Spinal cord (tissue), 10 donors: ENCODE results near the gene REXO1. TPM values are rescaled to one million over a fixed set of nuclear protein-coding genes. Genes with fewer than 3 reads are reported as not detected.

ENCODE experiments used
- DNase-seq, 6 donors: peaks; one replicate each; pipeline versions ENCODE4 v3.0.0 to v3.0.0-alpha.2; 2013 to 2015; ENCODE audit warnings: low spot score in 6 of 6, low read depth in 4 of 6
- H3K27ac ChIP-seq: one replicate; pipeline ENCODE4 v1.5.1; 2013; ENCODE audit warnings: low read depth, low read length, control low read depth
- H3K27me3 ChIP-seq: one replicate; pipeline ENCODE4 v1.6.1; 2013; ENCODE audit warnings: low read length; ENCODE audit not compliant: control insufficient read depth, insufficient read depth
- H3K36me3 ChIP-seq: one replicate; pipeline ENCODE4 v1.6.1; 2013; ENCODE audit warnings: low read length; ENCODE audit not compliant: control insufficient read depth, insufficient read depth
- H3K4me1 ChIP-seq: one replicate; pipeline ENCODE4 v1.6.1; 2013; ENCODE audit warnings: low read length; ENCODE audit not compliant: control insufficient read depth, insufficient read depth
- H3K4me3 ChIP-seq: one replicate; pipeline ENCODE4 v1.5.1; 2013; ENCODE audit warnings: low read depth, low read length, control low read depth
- H3K9me3 ChIP-seq: one replicate; pipeline ENCODE4 v1.6.1; 2013; ENCODE audit warnings: low read length; ENCODE audit not compliant: control insufficient read depth, insufficient read depth
- WGBS: methylation state at CpG from one replicate; pipeline ENCODE4 v1.1.5; 2013; ENCODE audit warnings: missing lambda C conversion rate; ENCODE audit not compliant: insufficient coverage; 5-methylcytosine and 5-hydroxymethylcytosine counted together
- polyA plus RNA-seq, 2 donors: library from polyadenylated mRNA; unstranded; fragments of 120-200 nt; gene quantifications; one replicate each; pipeline ENCODE4 v1.2.1, GENCODE V29; 2013; ENCODE audit not compliant: insufficient read length in 2 of 2
- total RNA-seq, 2 donors: library from RNA; depleted of rRNA in 1 of 2; stranded (reverse); fragments of 120-200 nt in 1 of 2; fragments of >200 nt in 1 of 2; gene quantifications; one replicate each; pipeline versions ENCODE4 v1.2.3 to v1.2.4, GENCODE V29; 2013 to 2014
- donor health status: healthy.

REXO1 gene
- total and polyA plus RNA-seq, 4 donors: 5.7 to 41.8 (median 19.0) TPM

- DNase-seq: no peak
- WGBS: 6% methylated on average over 52 of the region's 59 CpGs
- H3K36me3 ChIP-seq: no peaks in the 10 kb centered on the region
- H3K27ac ChIP-seq: no peak overlapping the region
- H3K4me1 ChIP-seq: peaks cover 14% of the 10 kb centered on the region
- peaks cover 81% of the 10 kb centered on the region for H3K27me3 ChIP-seq
- H3K4me3 ChIP-seq: no peak overlapping the region
- H3K9me3 ChIP-seq: no peaks in the 10 kb centered on the region
Observed at GRCh38 chr19:1774989-1775772, 73.1 kb downstream of the REXO1 start.

DNA sequence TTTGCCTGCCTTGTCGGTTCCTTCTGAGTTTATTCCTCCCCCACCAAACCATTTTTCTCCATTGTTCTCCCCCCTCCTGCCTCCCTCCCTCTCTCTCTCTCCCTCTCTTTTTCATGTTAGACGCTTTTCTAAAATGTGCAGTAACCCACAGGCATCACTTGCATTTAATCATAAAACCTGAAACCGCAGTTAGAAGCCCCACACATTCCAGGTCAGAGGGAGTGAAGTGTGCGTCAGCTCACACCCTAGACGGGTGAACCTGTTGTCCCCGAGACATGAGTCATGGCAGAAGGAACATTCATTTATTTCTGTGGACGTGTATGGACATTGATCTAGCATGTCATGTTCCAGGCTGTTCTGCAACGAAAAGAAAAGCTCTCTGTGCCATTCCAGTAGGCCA lies 75.1 kb downstream of the REXO1 start:
- Histone ChIP-seq H3K27me3 (peaks cover 81% of the 10 kb centered on the region), H3K4me3 (no peak overlapping the region), H3K4me1 (peaks cover 6% of the 10 kb centered on the region), H3K36me3 (no peaks in the 10 kb centered on the region), H3K9me3 (no peaks in the 10 kb centered on the region), H3K27ac (no peak overlapping the region)
- WGBS: 66% methylated on average over 8 of the region's 8 CpGs
- DNase-seq: no peak

DNA sequence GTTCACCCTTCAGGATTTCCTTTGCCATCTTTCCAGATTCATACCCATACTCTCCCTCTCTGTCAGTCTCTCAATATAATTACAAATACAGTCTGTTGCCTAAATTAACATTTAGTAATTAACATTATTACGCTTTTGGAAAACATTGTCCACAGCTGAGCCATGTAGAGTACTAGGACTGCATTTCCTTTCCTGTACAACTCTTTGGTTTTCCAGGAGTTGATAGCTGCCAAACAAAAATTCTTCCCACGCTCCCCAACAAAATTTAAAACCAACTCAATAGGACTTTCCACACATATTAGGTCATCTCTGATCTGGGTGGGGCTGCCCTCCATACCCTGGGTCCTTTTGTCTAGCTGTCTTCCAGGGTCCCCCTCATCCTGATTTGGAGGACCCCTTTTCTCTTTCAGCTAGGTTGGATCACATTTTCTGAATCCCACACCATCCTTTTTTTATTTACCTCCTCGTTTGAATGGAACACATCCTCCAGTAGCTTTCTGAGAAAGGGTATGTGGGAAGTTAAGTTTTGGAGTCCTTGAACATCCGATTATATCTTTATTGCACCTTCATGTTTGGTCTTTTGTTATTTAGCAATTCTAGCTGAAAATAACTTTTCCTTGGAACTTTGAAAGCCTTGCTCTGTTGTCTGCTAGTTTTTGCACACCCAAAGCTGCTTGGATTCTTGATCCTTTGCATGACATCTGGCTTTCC lies 77.3 kb downstream of the REXO1 start:
- DNase-seq: no peak

DNA sequence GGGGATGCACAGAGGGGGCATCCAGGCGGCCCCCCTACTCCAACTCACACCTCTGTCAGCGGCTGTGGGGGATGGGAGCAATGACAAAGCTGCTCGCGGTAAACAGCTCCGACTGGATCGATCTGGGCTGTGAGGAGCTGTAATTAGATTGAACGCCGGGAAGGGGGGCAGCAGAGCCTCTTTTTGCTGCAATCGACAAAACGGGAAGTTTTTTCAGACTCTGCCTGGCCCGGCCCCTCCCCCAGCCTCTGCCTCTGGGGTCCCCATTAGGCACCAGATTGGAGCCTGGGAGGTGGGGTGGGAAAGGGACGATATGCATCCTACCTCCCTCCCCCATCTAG lies 78.7 kb downstream of the REXO1 start:
- H3K27ac ChIP-seq: no peak overlapping the region
- peaks cover 83% of the 10 kb centered on the region for H3K27me3 ChIP-seq
- peaks cover 13% of the 10 kb centered on the region for H3K4me1 ChIP-seq
- peak in 1 of 6 donors; percentile 35 for DNase-seq
- no peaks in the 10 kb centered on the region for H3K36me3 ChIP-seq
- H3K4me3 ChIP-seq: no peak overlapping the region
- H3K9me3 ChIP-seq: no peaks in the 10 kb centered on the region
- 0% methylated on average over 6 of the region's 12 CpGs for WGBS

More for the DNA sequence above, 77.3 kb downstream of the REXO1 start:
- H3K27me3 ChIP-seq: peaks cover 83% of the 10 kb centered on the region
- H3K36me3 ChIP-seq: no peaks in the 10 kb centered on the region
- no peaks in the 10 kb centered on the region for H3K9me3 ChIP-seq
- H3K4me1 ChIP-seq: peaks cover 11% of the 10 kb centered on the region
- WGBS: 100% methylated on average over 1 of the region's 4 CpGs
- no peak overlapping the region for H3K27ac ChIP-seq
- no peak overlapping the region for H3K4me3 ChIP-seq

- 79% methylated on average over 5 of the region's 9 CpGs for WGBS
- Histone ChIP-seq H3K4me1 (peaks cover 15% of the 10 kb centered on the region), H3K36me3 (no peaks in the 10 kb centered on the region), H3K27me3 (peaks cover 83% of the 10 kb centered on the region), H3K27ac (no peak overlapping the region), H3K4me3 (no peak overlapping the region), H3K9me3 (no peaks in the 10 kb centered on the region)
- DNase-seq: no peak
Observed at GRCh38 chr19:1768918-1769644, 79.2 kb downstream of the REXO1 start.

GRCh38 chr19:1768248-1768647 lies 80.0 kb downstream of the REXO1 start:
- Histone ChIP-seq H3K4me3 (no peak overlapping the region), H3K27me3 (peaks cover 83% of the 10 kb centered on the region), H3K4me1 (peaks cover 15% of the 10 kb centered on the region), H3K36me3 (no peaks in the 10 kb centered on the region), H3K27ac (no peak overlapping the region), H3K9me3 (no peaks in the 10 kb centered on the region)
- 19% methylated on average over 13 of the region's 13 CpGs for whole genome bisulfite sequencing
- no peak for DNase-seq

DNA sequence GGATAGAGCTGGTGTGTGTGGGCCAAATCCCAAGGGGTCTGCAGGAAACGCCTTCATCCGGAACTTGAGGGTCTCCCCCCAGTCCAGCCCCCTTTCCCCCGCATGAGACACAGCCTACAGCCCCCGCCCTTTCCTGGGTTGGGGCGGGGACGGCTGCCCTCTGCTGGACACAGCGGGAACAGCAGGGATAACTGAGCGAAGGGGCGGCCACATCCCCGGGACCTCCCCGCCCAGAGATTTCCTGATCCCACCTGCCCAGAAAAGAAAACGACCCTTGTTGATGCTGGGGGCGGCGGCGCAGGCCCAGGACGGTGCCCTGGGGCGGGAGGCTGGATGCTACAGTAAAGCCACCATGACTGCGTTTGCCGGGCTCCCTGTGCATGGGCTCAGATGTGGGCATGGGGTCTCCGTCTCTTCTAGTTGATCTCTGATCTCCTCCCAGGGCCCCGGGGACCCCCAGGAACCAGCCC lies 80.8 kb downstream of the REXO1 start:
- no peaks in the 10 kb centered on the region for H3K9me3 ChIP-seq
- H3K27me3 ChIP-seq: peaks cover 85% of the 10 kb centered on the region
- no peaks in the 10 kb centered on the region for H3K36me3 ChIP-seq
- DNase-seq: peak in 3 of 6 donors; percentile 7 to 68 (median 59)
- no peak overlapping the region for H3K4me3 ChIP-seq
- peaks cover 15% of the 10 kb centered on the region for H3K4me1 ChIP-seq
- no peak overlapping the region for H3K27ac ChIP-seq
- under 1% methylated on average over 19 of the region's 21 CpGs for WGBS

DNA sequence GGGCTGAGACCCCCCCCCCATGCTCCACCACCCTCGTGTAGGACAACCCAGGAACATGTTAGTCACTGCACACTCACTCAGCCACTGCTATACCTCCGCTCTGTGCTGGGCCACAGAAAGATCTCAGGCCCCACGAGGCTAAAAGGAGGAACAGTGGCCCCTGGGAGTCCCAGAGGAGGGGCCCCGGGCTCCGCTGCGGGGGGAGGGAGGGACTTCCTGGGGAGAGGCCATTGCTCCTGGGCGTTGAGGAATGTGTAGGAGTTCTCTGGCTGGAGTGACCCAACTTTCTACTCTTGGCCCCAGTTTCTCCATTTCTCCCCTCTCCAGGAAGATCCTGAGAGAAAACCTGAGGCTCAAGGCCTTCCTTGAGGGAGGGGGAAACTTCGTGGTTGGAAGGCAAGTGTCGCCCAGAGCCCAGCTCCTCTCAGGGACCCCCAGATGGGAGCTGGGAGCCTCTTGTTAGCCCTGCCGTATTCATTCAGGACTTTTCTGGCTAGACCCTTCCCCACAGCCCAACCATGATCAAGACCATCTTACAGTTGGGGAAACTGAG lies 81.4 kb downstream of the REXO1 start:
- no peak overlapping the region for H3K27ac ChIP-seq
- WGBS: 40% methylated on average over 2 of the region's 10 CpGs
- no peaks in the 10 kb centered on the region for H3K9me3 ChIP-seq
- H3K36me3 ChIP-seq: no peaks in the 10 kb centered on the region
- peaks cover 92% of the 10 kb centered on the region for H3K27me3 ChIP-seq
- peaks cover 15% of the 10 kb centered on the region for H3K4me1 ChIP-seq
- H3K4me3 ChIP-seq: no peak overlapping the region
- no peak for DNase-seq
